ENCODE measurements around the gene WHRN.
A peak's percentile ranks its signal among the peaks of the same experiment; 100 is the strongest.

WHRN gene

GRCh38 chr9:114382699-114383520, 122.4 kb downstream of the WHRN start:
- no peak for DNase-seq (ENCODE audit: low spot score)

- DNase-seq (ENCODE audit: low spot score) = no peak
Observed at GRCh38 chr9:114378883-114379282, 126.4 kb downstream of the WHRN start.

- no peak for DNase-seq (ENCODE audit: low spot score)
Observed at GRCh38 chr9:114378016-114378415, 127.3 kb downstream of the WHRN start.

GRCh38 chr9:114376586-114377445, 128.5 kb downstream of the WHRN start:
- no peak for DNase-seq (ENCODE audit: low spot score)

DNA sequence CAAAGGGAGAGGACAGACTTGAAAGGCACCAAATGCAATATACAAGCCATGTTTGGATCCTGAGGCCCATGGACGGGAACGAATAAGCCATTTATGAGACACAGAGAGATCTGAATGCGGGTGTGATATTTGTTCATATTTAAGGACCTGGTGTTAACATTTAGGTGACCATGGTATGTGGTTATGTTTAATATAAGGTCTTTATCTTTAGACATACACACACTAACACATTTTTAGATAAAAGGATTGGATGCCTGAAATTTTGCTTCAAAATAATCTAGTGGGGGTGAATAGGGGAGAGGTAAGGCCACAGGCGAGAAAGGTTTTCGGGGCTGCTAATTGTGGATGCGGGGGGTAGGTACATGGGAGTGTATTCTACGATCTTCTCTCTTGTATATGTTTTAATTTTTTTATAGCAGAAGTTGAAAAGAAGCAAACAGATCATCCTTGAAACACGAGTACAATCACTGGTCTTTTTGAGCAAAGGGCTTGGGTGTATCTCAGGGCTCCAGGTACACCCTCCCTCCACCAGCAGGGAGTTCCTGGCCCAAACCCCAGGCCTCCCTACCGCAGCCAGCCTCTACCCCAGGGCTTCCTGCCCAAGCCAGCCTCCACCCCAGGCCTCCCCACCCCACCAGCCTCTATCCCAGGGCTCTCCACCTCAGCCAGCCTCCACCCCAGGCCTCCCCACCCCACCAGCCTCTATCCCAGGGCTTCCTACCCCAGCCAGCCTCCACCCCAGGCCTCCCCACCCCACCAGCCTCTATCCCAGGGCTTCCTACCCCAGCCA, 129.7 kb downstream of the WHRN start:
- no peak for DNase-seq (ENCODE audit: low spot score)

DNA sequence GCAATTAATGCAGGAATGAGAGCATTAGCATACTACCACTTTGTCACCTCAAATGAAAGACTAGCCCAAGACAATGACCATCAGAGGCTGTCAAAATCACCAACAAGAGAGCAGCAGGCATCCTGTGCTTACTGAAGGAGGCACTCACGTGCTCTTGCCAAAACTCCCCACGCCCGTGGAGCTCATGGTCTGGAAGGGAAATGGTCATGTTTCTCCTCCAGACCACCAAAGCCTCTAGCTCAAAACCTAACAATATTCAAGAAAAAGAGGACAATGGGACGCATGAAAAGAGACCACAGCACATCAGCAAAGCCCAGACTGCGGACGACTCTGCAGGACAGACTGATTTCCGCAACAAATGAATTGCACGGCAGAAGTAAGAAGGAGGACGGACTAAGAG, 130.3 kb downstream of the WHRN start:
- DNase-seq (ENCODE audit: low spot score) = no peak

GRCh38 chr9:114373960-114374730, 131.1 kb downstream of the WHRN start:
- DNase-seq (ENCODE audit: low spot score) = no peak

DNA sequence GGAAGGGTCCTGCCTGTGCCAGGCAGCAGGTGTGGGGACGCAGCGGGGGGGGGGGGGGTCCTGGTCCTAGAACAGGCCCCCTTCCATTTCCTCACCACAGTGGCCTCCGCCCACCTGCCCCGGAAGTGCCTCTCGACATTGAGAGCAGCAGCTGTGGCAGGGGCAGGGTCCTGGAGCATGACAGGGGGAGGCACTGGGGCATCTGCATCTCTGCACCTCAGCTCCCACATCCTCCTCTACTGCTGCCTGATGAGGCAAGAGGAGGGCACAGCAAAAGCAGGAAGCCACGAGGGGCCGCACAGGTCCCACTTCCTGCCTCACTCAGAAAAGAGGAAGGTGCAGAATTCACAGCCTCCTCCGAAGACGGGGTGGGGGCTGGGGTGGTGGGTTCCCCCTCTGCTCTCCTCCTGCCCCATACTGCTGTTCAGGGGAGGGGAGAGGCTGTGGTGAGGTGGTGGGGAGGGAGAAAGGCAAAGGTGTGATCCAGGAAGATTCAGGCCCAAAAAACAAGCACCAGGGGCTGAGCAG, 132.3 kb downstream of the WHRN start:
- DNase-seq (ENCODE audit: low spot score) = peak; percentile 74

- DNase-seq (ENCODE audit: low spot score) = no peak
Observed at GRCh38 chr9:114371973-114372917, 133.0 kb downstream of the WHRN start.

DNA sequence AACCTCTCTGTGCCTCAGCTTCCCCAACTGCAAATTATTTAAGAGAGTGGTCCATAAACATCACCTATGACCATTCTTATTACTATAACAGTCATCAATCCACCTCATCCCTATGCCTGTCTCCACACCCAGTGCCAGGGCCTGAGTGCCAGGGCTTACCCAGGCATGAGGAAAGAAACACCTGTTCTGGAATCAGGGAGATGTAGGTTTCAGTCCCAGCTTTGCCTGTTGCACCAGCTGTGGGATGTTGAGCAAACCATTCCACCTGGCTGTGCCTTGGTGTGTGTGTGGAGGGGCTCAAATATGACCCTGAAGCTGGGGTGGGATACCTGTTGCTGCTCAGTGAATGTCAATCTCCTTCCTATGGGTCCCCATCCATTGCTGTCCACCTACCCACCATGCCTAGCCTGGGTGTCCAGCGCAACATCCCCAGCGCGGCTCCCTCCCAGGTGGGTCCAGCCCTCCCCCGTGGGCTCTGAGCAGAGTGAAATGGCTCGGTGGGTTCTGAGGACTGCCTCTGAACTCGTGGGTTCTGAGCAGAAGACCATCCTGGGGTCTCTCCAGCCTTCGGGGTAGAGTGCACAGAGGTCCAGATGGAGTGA, 133.8 kb downstream of the WHRN start:
- DNase-seq (ENCODE audit: low spot score) = no peak

GRCh38 chr9:114370968-114371320, 134.3 kb downstream of the WHRN start:
- DNase-seq (ENCODE audit: low spot score) = peak; percentile 75

DNA sequence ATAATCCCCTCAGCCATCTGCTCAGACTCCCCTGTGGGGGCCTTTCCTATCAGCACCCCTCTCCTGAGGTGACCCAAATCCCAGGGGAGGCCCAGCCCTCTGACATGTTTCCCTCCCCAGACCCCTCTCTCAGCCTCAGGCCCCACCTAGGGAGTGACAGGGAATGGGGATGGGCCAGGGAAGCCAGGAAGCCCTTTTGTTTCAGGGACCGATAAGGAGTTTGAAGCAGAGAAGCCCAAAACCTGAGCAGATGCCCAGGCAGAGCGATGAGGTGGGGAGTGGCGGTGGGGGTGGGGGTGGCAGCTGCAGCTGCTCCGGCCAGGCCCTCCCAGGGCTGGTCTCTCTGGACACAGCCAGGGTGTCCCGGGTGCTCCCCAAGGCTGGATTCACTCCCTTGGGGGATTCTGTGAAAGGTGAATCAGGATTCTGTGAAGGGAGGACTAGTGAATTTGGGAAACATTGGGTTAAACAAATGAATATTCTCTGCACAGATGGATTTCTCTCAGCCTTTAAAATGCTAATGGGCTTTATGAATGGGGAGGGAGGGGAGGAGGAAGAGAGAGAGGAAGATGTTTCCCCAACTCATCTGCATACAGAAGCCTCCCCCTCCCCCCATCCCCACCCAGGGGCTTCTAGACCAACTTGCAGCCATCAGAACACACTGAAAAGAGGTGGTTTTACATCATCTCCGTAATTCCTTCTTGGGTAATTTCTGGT, 134.9 kb downstream of the WHRN start:
- no peak for DNase-seq (ENCODE audit: low spot score)

- no peak for DNase-seq (ENCODE audit: low spot score)
Observed at GRCh38 chr9:114369216-114370130, 135.8 kb downstream of the WHRN start.

- DNase-seq (ENCODE audit: low spot score) = no peak
Observed at GRCh38 chr9:114367772-114368569, 137.3 kb downstream of the WHRN start.

- no peak for DNase-seq (ENCODE audit: low spot score)
Observed at GRCh38 chr9:114367366-114367765, 137.9 kb downstream of the WHRN start.

- DNase-seq (ENCODE audit: low spot score) = no peak
Observed at GRCh38 chr9:114366334-114367128, 138.7 kb downstream of the WHRN start.

Measured in pons (tissue), 1 donor.